ENCODE results near the gene CEACAM6.

Gene CEACAM6

DNA sequence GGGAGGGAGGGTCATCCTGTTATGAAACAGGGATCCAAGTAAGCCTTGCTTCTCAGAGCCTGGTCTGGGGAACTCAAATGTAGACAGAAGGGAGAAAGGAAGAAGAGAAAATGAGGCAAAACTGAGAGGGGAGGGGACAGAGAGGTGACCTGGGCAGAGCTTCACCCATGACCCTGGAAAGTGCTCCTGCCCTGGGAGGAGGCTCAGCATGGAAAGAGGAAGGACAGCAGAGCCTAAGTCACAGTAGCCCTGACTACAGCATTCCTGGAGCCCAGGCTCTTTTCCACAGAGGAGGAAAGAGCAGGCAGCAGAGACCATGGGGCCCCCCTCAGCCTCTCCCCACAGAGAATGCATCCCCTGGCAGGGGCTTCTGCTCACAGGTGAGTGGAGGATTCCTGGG is 41.0 kb downstream of the CEACAM6 start, which contains the start of gene CEACAM3:
TSS of gene CEACAM3 (plus strand) at position 226 of the 400 bp plus-strand sequence. CDS start at position 317, 91 bp downstream.
- no peak for DNase-seq (ENCODE audit: low read depth in 2 of 2)

DNA sequence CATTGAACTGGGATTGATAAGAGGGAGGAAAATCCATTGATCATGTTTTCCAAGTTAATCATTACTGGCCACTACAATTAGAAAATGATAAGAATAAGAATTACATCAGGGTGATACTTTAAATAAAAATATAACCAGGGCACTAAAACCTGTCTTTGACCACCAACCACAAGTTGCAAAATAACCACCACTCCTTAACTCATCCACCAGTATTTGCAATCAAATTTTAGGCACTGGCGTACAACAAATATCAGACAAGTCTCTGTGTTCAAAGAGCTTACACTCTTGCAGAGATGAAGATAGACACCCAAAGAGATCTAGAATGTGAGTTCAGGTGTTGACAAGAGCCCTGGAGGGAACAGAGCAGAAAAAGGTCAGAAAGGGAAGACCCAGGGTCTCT is 41.6 kb downstream of the CEACAM6 start:
- no peak for DNase-seq (ENCODE audit: low read depth in 2 of 2)

GRCh38 chr19:41799444-41800000 is 44.2 kb downstream of the CEACAM6 start:
- no peak for DNase-seq (ENCODE audit: low read depth in 2 of 2)

DNA sequence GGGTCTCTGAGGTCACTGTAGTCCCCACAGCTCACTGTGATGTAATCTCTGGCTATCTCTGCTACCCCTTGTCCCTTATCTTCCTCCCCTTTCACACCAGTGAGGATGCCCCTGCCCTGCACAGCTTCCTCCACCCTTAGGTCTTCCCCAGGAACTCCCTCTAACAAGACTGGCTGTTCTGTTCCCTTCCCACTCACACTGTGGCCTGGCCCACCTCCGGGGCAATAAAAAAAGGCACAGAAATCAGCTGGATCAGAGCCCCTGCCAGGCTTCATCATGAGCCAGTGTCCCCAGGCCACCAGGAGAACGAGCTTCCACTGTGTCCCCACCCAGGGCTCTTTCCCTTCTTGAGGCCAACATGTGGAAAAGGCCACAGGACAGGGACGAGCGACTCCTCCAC is 45.7 kb downstream of the CEACAM6 start:
- no peak for DNase-seq (ENCODE audit: low read depth in 2 of 2)

GRCh38 chr19:41801792-41802211 is 46.5 kb downstream of the CEACAM6 start:
- DNase-seq (ENCODE audit: low read depth in 2 of 2), result no peak

GRCh38 chr19:41802770-41803169 is 47.4 kb downstream of the CEACAM6 start:
- DNase-seq (ENCODE audit: low read depth in 2 of 2), result no peak

- DNase-seq (ENCODE audit: low read depth in 2 of 2), result no peak
Measured at GRCh38 chr19:41804336-41804735, 49.0 kb downstream of the CEACAM6 start.

- no peak for DNase-seq (ENCODE audit: low read depth in 2 of 2)
Measured at GRCh38 chr19:41807176-41807575, 51.8 kb downstream of the CEACAM6 start.

GRCh38 chr19:41808663-41809566 is 53.6 kb downstream of the CEACAM6 start:
- no peak for DNase-seq (ENCODE audit: low read depth in 2 of 2)

DNA sequence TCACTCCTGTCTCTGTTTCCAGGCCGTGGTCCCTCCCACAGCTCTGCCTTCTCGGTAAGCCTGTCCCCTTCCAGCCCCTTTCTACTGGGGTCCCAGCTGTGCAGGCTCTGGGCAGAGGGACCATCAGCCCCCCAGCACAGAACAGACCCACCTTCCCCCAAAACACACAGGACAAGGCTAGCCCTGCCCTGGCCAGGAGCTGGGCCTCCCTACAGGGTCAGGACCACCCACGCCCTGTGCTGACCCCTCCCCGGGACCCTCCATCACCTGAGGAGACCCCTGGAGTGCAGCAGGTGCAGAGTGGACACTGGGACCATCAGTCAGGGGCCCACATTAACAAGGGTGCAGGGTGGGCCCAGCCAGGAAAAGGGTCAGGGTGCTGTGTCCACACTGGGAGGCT is 55.0 kb downstream of the CEACAM6 start:
- DNase-seq (ENCODE audit: low read depth in 2 of 2), result no peak

DNA sequence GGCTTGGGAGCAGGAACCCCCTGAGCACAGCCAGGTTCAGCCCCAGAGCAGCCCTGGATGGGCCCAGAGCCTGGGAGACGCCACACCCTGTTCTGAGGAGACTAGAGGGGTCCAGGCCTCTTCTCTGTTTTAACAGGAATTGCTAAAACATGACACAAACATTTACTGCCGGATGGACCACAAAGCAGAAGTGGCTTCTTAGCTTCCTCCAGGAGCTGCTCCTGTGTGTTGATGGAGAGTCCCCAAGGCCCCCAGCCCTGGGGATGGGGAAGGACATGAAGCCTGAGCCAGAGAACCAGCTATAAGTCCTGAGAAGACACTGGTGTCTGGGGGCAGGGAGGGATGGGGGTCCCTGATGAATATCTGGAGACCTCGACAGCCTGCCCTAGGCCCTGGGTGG is 55.7 kb downstream of the CEACAM6 start:
- DNase-seq (ENCODE audit: low read depth in 2 of 2), result no peak

GRCh38 chr19:41811981-41812380 is 56.7 kb downstream of the CEACAM6 start:
- no peak for DNase-seq (ENCODE audit: low read depth in 2 of 2)

GRCh38 chr19:41813911-41814310 is 58.6 kb downstream of the CEACAM6 start:
- no peak for DNase-seq (ENCODE audit: low read depth in 2 of 2)

DNA sequence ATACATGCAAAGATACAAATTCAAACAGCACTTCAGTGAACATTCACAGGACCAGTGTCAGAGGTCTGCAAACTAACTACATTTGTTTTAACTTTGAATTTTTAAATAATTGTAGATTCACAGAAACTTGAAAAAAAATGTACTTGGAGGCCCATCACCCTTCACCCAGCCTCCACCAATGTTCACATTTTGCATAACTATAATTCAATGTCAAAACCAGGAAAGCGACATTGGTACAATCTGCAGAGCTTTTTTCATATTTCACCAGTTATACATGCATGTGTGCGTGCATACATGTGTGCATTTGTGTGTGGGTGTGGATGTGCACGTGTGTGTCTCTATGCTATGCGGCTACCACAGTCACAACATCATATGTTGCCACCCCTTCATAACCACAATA is 60.0 kb downstream of the CEACAM6 start:
- no peak for DNase-seq (ENCODE audit: low read depth in 2 of 2)

DNA sequence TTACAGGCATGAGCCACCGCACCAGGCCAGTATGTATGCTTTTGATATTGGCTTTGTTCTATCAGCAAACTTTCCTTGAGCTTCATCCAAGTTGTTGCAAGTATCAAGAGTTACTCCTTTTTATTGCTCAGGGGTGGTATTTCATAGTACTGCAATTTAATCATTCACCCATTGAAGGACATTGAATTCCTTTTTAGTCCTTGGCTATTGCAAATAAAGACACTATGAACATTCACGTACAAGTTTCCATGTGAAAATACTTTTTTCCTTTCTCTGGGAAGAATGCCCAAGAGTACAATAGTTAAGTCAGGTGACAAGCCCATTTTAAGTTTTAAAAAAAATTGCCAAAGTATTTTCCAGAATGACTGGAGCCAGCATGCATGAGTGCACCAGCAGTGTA is 61.4 kb downstream of the CEACAM6 start:
- DNase-seq (ENCODE audit: low read depth in 2 of 2), result no peak

GRCh38 chr19:41821003-41821735 is 65.8 kb downstream of the CEACAM6 start:
- DNase-seq (ENCODE audit: low read depth in 2 of 2), result peak; percentile 11 to 17
